Gastrocnemius medialis (tissue), 4 donors: ENCODE results near the gene CWH43. TPM values are rescaled to one million over a fixed set of nuclear protein-coding genes. Genes with fewer than 3 reads are reported as not detected.

Experiments
- ATAC-seq, 2 donors: fragments of 150-250 bp; one replicate each; pipeline ENCODE4 v1.9.1; 2016
- DNase-seq, 2 donors: peaks; one replicate each; pipeline ENCODE4 v3.0.0-alpha.2; 2019
- H3K27ac ChIP-seq, 4 donors: fragments of 200-600 bp; sonication (generic); 1 replicate in 1 of 4; 2 replicates in 3 of 4; pipeline ENCODE4 v1.5.1; 2016 to 2018; ENCODE audit warnings: mild to moderate bottlenecking in 2 of 4, moderate library complexity in 1 of 4
- H3K27me3 ChIP-seq, 3 donors: fragments of 200-600 bp; sonication (generic) in 2 of 3; 1 replicate in 1 of 3; 2 replicates in 2 of 3; pipeline versions ENCODE4 v1.5.1 to v1.6.0; 2016 to 2019; ENCODE audit warnings: mild to moderate bottlenecking in 1 of 3, moderate library complexity in 1 of 3
- H3K36me3 ChIP-seq, 2 donors: fragments of 200-600 bp; sonication (generic) in 1 of 2; one replicate each; pipeline ENCODE4 v1.5.1; 2017 to 2018
- H3K4me1 ChIP-seq, 2 donors: fragments of 200-600 bp; sonication (generic) in 1 of 2; one replicate each; pipeline ENCODE4 v1.5.1; 2016 to 2017; ENCODE audit warnings: mild to moderate bottlenecking in 2 of 2
- H3K4me3 ChIP-seq, 4 donors: fragments of 200-600 bp; sonication (generic) in 3 of 4; 1 replicate in 1 of 4; 2 replicates in 3 of 4; pipeline ENCODE4 v1.5.1; 2016 to 2019; ENCODE audit warnings: mild to moderate bottlenecking in 2 of 4
- H3K9me3 ChIP-seq, 3 donors: fragments of 200-600 bp; sonication (generic) in 2 of 3; 1 replicate in 1 of 3; 2 replicates in 2 of 3; pipeline ENCODE4 v1.5.1; 2016 to 2019
- POLR2A ChIP-seq, 2 donors: fragments of 450-650 bp; IDR thresholded peaks; one replicate each; pipeline ENCODE4 v1.6.1; 2017; ENCODE audit warnings: antibody characterized with exemption in 2 of 2, mild to moderate bottlenecking in 2 of 2, moderate library complexity in 2 of 2
- in situ Hi-C, 4 donors: fragments of 200-750 bp; cut with MboI; loops; one replicate each; pipeline versions ENCODE4 v1.15.0 to v1.8.0; 2017; ENCODE audit warnings: low sequenced_read_pairs in 4 of 4
- intact Hi-C: fragments of 100-400 bp; cut with DNase I; formaldehyde crosslinking; loops from one replicate; pipeline ENCODE4 v1.15.1; 2023; ENCODE audit warnings: low total_unique reads
- total RNA-seq, 4 donors: library from RNA; depleted of rRNA; stranded (reverse); fragments of >200 nt; gene quantifications; one replicate each; pipeline versions ENCODE4 v1.1.0 to v1.2.3, GENCODE V29; 2016
- TF ChIP-seq, protein P1 (sequence below), 5 experiments: fragments of 450-650 bp in 3 of 5; fragments of 200-600 bp in 2 of 5; sonication (generic) in 2 of 5; IDR thresholded peaks in 4 of 5; conservative IDR thresholded peaks in 1 of 5; 1 replicate in 4 of 5; 2 replicates in 1 of 5; pipeline ENCODE4 v1.5.1; 2016 to 2019; ENCODE audit warnings: antibody characterized with exemption in 5 of 5, mild to moderate bottlenecking in 3 of 5, moderate library complexity in 3 of 5

Gene CWH43
- total RNA-seq, 4 donors from 2014 or later, result 0.10 TPM; not detected in 3

DNA sequence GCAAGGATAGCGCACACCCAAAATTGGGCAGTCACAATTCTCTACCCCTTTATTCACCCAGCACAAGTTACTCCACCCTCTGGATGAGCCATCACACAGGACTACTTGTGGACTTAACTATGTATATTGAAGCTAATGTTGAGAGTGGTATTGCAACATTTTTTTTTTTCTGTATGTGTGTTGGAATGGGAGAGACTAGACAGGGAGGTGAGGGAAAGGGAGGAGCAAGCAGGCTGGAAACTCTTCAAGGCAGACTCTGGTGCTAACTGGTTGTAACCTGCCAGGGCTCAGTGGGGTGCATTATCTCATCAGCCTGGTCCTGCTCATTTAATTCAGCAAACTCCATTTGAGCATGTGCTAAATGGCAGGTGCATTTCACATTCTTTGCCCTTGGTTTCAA lies 18.4 kb upstream of the CWH43 start:
- ATAC-seq (no peak), DNase-seq (no peak)
- no peaks in the 10 kb centered on the region for H3K36me3 ChIP-seq
- intact Hi-C loops, result no loop called here
- in situ Hi-C loops, result loop anchor here in 1 of 4 donors (25.0 kb wide), 2 partner anchors 505 to 655 kb away; no protein-coding TSS in a partner anchor
- H3K27ac ChIP-seq, result no peak overlapping the region
- no peaks in the 10 kb centered on the region for H3K4me1 ChIP-seq
- no peak overlapping the region for H3K4me3 ChIP-seq
- H3K9me3 ChIP-seq, result no peaks in the 10 kb centered on the region
- TF ChIP-seq, protein P1, sequence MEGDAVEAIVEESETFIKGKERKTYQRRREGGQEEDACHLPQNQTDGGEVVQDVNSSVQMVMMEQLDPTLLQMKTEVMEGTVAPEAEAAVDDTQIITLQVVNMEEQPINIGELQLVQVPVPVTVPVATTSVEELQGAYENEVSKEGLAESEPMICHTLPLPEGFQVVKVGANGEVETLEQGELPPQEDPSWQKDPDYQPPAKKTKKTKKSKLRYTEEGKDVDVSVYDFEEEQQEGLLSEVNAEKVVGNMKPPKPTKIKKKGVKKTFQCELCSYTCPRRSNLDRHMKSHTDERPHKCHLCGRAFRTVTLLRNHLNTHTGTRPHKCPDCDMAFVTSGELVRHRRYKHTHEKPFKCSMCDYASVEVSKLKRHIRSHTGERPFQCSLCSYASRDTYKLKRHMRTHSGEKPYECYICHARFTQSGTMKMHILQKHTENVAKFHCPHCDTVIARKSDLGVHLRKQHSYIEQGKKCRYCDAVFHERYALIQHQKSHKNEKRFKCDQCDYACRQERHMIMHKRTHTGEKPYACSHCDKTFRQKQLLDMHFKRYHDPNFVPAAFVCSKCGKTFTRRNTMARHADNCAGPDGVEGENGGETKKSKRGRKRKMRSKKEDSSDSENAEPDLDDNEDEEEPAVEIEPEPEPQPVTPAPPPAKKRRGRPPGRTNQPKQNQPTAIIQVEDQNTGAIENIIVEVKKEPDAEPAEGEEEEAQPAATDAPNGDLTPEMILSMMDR (IDR thresholded peaks at IDR 0.05 in 4 of 5, conservative IDR thresholded peaks at IDR 0.05 in 1 of 5), result no peak
- no peak for TF ChIP-seq POLR2A (IDR thresholded peaks at IDR 0.05)
- no peaks in the 10 kb centered on the region for H3K27me3 ChIP-seq

DNA sequence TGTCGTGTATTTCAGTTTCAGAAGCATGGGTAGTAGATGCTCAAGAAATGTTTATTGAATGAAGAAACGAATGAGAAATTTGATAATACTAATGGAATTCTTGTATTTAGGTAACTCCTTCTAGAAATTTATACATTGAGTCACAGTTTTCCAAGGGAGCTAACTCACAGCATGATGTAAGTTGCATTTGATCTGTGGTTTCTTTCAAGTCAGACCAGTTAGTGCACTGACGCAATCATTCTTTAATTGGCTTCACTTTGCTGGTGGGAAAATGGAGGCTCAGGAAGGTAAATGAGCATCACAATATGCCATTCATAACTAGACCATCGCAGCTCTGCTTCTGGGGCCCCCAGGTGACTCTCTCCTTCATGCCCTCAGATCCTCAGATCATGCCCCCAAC lies 17.3 kb upstream of the CWH43 start:
- in situ Hi-C loops, result loop anchor here in 1 of 4 donors (25.0 kb wide), 2 partner anchors 507 to 657 kb away; no protein-coding TSS in a partner anchor
- H3K4me1 ChIP-seq, result no peaks in the 10 kb centered on the region
- ATAC-seq (no peak), DNase-seq (no peak)
- H3K27me3 ChIP-seq, result no peaks in the 10 kb centered on the region
- no peaks in the 10 kb centered on the region for H3K9me3 ChIP-seq
- TF ChIP-seq, protein P1 (IDR thresholded peaks at IDR 0.05 in 4 of 5, conservative IDR thresholded peaks at IDR 0.05 in 1 of 5), result no peak
- no peak for TF ChIP-seq POLR2A (IDR thresholded peaks at IDR 0.05)
- intact Hi-C loops, result no loop called here
- no peaks in the 10 kb centered on the region for H3K36me3 ChIP-seq
- H3K4me3 ChIP-seq, result no peak overlapping the region
- no peak overlapping the region for H3K27ac ChIP-seq

DNA sequence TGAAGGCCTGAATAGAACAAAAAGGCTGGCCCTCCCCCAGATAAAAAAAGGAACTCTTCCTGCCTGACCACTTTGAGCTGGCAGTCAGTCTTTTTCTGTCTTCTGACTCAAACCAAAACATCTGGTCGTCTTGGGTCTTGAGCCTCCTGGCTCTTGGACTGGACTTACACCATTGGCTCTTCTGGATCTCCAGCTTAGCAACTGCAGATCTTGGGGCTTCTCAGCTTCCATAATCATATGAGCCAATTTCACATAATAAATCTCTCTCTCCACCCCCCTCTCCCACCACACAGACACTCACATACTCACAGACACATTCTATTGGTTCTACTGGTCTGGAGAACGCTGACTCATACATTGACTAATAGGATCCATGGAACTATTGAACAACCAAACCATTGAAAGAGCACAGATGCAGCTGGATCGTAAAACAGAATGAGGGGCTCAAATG lies 15.6 kb upstream of the CWH43 start:
- TF ChIP-seq, protein P1 (IDR thresholded peaks at IDR 0.05 in 4 of 5, conservative IDR thresholded peaks at IDR 0.05 in 1 of 5), result no peak
- no peak for TF ChIP-seq POLR2A (IDR thresholded peaks at IDR 0.05)
- Histone ChIP-seq H3K4me1 (no peaks in the 10 kb centered on the region), H3K27ac (no peak overlapping the region), H3K27me3 (peaks cover 0 to 3% (median 0%) of the 10 kb centered on the region in 3 donors), H3K36me3 (no peaks in the 10 kb centered on the region), H3K9me3 (no peaks in the 10 kb centered on the region), H3K4me3 (no peak overlapping the region)
- in situ Hi-C loops, result loop anchor here in 1 of 4 donors (25.0 kb wide), 2 partner anchors 508 to 658 kb away; no protein-coding TSS in a partner anchor
- DNase-seq (no peak), ATAC-seq (no peak)
- intact Hi-C loops, result no loop called here

DNA sequence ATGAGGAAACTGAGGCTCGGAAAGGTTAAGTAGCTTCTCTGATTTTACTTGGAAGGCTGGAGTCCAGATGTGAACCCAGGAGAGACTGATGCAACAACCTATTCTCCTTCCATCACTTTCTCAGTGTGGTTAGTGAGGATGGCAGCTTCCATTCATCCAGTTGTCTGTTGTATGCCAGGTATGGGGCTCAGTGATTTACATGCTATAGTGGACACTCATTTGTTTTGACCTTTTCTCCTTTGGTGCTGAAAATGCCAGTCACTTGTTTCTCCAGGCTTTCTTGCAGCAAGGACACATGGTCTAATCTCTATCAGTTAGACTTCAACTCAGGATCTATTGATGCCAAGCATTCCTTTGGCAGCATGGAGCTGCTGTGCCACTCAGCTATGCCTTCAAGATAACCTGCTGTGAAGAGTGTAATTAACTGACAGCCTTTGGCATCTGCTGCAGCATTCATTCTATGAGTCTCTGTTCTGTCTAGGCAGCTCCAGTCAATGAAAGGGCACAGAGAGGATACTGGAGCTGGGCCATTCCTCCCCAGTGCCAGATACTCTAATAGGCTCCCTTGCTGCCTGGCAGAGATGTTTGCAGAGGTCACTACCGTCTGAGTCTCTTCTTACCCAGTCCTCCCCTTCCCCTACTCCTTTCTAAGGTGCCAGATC lies 11.0 kb upstream of the CWH43 start:
- Histone ChIP-seq H3K4me3 (no peak overlapping the region), H3K36me3 (no peaks in the 10 kb centered on the region), H3K4me1 (no peaks in the 10 kb centered on the region), H3K27me3 (peaks cover 0 to 3% (median 0%) of the 10 kb centered on the region in 3 donors), H3K27ac (no peak overlapping the region), H3K9me3 (no peaks in the 10 kb centered on the region)
- in situ Hi-C loops (loop anchor here in 1 of 4 donors (25.0 kb wide), 2 partner anchors 513 to 663 kb away; no protein-coding TSS in a partner anchor), intact Hi-C loops (no loop called here)
- ATAC-seq (no peak), DNase-seq (no peak)
- TF ChIP-seq, protein P1 (IDR thresholded peaks at IDR 0.05 in 4 of 5, conservative IDR thresholded peaks at IDR 0.05 in 1 of 5), result no peak
- TF ChIP-seq POLR2A (IDR thresholded peaks at IDR 0.05), result no peak
